ENCODE measurements around the gene RAB11FIP4. TPM values are rescaled to one million over a fixed set of nuclear protein-coding genes. Genes with fewer than 3 reads are reported as not detected.

The RAB11FIP4 gene
- total RNA-seq, 1 donor = 0.72 TPM

DNA sequence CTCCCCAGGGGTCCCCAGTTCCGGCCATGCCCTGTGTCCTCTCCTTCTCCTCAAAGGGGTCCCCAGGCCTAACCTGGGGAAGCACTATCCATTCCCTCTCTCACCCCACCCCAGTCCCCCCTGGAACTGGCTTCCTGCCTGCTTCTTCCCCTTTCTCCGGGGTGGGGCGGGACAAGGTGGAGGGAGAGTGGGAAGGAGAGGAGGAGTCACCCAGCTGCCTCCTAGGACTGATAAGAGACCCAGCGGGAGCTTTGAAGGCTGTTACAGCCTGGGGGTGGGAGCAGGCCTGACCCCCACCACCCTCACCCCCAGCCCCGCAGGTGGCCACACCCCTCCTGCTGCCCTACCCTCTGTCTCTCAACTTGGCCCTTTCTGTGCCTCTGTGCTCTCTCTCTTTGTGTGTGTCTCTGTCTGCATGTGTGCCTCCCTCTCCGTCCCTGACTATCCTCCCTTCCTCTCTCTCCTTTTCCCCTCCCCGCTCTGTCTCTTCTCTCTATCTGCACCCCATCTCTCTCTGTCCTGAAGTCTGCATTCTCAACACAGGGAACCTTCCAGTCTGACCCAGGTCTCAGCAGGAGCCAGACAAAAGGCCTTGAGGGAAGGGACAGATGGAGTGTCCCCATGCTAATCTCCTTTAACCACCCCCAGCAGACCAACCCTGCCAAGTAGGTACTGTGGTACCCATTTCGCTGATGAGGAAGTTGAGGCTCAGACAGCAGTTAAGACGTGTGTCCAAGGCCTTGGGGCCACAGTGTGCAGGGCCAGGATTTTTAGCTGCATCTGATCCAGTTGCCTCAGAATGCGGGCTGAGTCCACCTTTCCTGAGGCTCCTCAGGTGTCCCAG, 66.1 kb downstream of the RAB11FIP4 start:
- Histone ChIP-seq H2AFZ (ENCODE audit: low read length) (no peak overlapping the region), H3K36me3 (ENCODE audit: insufficient read depth, low read length) (no peaks in the 10 kb centered on the region), H3K4me1 (ENCODE audit: insufficient read depth, low read length) (no peaks in the 10 kb centered on the region), H3K9me3 (ENCODE audit: low read depth, low read length) (peaks cover 4% of the 10 kb centered on the region), H3K4me2 (ENCODE audit: insufficient read depth, low read length) (no peak overlapping the region), H3K27me3 (ENCODE audit: insufficient read depth, low read length) (peaks cover 22% of the 10 kb centered on the region), H4K20me1 (ENCODE audit: insufficient read depth, low read length) (no peaks in the 10 kb centered on the region), H3K27ac (ENCODE audit: low read depth, low read length) (no peak overlapping the region), H3K79me2 (ENCODE audit: insufficient read depth, low read length) (no peaks in the 10 kb centered on the region), H3K4me3 (ENCODE audit: insufficient read depth, low read length) (no peak overlapping the region)
- TF ChIP-seq CTCF (IDR thresholded peaks at IDR 0.05; ENCODE audit: extremely low read depth, low read depth, low read length) = no peak
- peak; percentile 50 for DNase-seq (ENCODE audit: insufficient read length, low spot score, missing footprints)

DNA sequence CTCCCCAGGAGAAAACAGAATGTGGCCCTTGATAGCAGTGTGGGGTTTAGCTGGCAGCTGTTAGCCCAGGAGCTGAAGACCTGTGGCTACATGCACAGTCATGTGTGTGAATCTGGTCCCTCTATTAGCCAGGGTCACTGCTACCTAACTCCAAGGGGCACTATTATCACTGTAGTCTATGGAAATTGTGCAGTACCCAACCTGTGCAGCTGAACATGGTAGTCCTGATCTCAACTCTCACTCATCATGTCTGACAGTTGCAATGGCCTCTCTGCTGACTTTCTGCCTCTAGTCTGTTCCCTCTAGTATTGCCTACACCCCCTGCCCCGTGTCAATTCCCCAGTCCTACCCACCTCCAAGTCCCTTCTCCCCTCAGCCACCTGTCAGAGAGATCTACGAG, 67.4 kb downstream of the RAB11FIP4 start:
- Histone ChIP-seq H3K36me3 (ENCODE audit: insufficient read depth, low read length) (no peaks in the 10 kb centered on the region), H2AFZ (ENCODE audit: low read length) (no peak overlapping the region), H3K4me2 (ENCODE audit: insufficient read depth, low read length) (no peak overlapping the region), H3K4me3 (ENCODE audit: insufficient read depth, low read length) (no peak overlapping the region), H3K4me1 (ENCODE audit: insufficient read depth, low read length) (no peaks in the 10 kb centered on the region), H4K20me1 (ENCODE audit: insufficient read depth, low read length) (no peaks in the 10 kb centered on the region), H3K27me3 (ENCODE audit: insufficient read depth, low read length) (peaks cover 22% of the 10 kb centered on the region), H3K79me2 (ENCODE audit: insufficient read depth, low read length) (no peaks in the 10 kb centered on the region), H3K9me3 (ENCODE audit: low read depth, low read length) (peaks cover 4% of the 10 kb centered on the region), H3K27ac (ENCODE audit: low read depth, low read length) (no peak overlapping the region)
- no peak for TF ChIP-seq CTCF (IDR thresholded peaks at IDR 0.05; ENCODE audit: extremely low read depth, low read depth, low read length)
- DNase-seq (ENCODE audit: insufficient read length, low spot score, missing footprints) = peak; percentile 32

DNA sequence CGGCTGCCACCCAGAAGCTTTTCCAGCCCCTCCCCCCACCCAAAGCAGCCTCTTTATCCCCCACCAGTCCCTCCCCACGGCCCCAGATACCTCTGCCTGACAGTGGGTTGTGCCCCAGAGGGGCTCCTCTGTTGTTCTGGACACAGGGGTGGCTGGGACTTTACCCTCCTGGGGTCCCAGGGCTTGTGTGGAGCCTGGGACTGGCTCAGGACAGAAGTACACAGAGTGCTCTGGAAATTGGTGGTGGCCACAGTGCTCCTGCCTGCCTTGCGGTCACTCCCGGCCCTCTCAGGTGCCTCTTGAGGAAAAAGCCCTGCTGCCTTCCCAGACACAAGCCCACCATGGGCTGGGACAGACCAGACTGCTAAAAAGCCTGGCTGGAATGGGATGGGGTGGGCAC, 68.2 kb downstream of the RAB11FIP4 start:
- Histone ChIP-seq H3K27me3 (ENCODE audit: insufficient read depth, low read length) (peaks cover 22% of the 10 kb centered on the region), H3K9me3 (ENCODE audit: low read depth, low read length) (peaks cover 4% of the 10 kb centered on the region), H3K4me3 (ENCODE audit: insufficient read depth, low read length) (no peak overlapping the region), H3K79me2 (ENCODE audit: insufficient read depth, low read length) (no peaks in the 10 kb centered on the region), H3K4me1 (ENCODE audit: insufficient read depth, low read length) (no peaks in the 10 kb centered on the region), H3K36me3 (ENCODE audit: insufficient read depth, low read length) (no peaks in the 10 kb centered on the region), H3K4me2 (ENCODE audit: insufficient read depth, low read length) (no peak overlapping the region), H2AFZ (ENCODE audit: low read length) (no peak overlapping the region), H3K27ac (ENCODE audit: low read depth, low read length) (no peak overlapping the region), H4K20me1 (ENCODE audit: insufficient read depth, low read length) (no peaks in the 10 kb centered on the region)
- TF ChIP-seq CTCF (IDR thresholded peaks at IDR 0.05; ENCODE audit: extremely low read depth, low read depth, low read length) = no peak
- peak; percentile 84 for DNase-seq (ENCODE audit: insufficient read length, low spot score, missing footprints)

DNA sequence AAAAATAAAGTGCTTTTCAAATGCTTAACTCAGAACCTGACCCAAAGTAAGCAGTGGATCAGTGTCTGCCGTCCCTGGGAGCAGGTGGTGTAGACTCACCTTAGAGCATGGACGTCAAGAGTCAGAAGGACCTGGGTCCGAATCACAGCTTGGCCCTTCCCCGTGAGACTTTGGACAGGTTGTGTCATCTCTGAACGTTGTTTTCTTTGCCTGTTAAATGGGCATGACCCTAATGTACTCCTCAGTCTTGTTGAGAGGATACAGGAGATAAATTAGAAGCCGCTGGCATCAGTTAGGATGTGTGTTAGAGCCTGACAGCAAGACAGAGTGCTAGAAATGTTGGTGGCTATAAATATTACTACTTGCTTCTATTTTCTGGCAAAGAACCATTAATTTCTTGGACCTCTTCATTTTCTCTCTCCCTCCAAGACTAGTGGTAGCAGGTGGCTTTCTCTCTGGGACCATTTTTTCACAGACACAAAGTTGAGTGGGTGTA, 68.8 kb downstream of the RAB11FIP4 start:
- Histone ChIP-seq H3K4me3 (ENCODE audit: insufficient read depth, low read length) (no peak overlapping the region), H3K4me2 (ENCODE audit: insufficient read depth, low read length) (no peak overlapping the region), H3K27ac (ENCODE audit: low read depth, low read length) (no peak overlapping the region), H3K27me3 (ENCODE audit: insufficient read depth, low read length) (peaks cover 17% of the 10 kb centered on the region), H3K79me2 (ENCODE audit: insufficient read depth, low read length) (no peaks in the 10 kb centered on the region), H3K36me3 (ENCODE audit: insufficient read depth, low read length) (no peaks in the 10 kb centered on the region), H3K4me1 (ENCODE audit: insufficient read depth, low read length) (no peaks in the 10 kb centered on the region), H2AFZ (ENCODE audit: low read length) (no peak overlapping the region), H3K9me3 (ENCODE audit: low read depth, low read length) (peaks cover 2% of the 10 kb centered on the region), H4K20me1 (ENCODE audit: insufficient read depth, low read length) (no peaks in the 10 kb centered on the region)
- TF ChIP-seq CTCF (IDR thresholded peaks at IDR 0.05; ENCODE audit: extremely low read depth, low read depth, low read length) = no peak
- DNase-seq (ENCODE audit: insufficient read length, low spot score, missing footprints) = peak; percentile 48

Data from osteoblast (primary cell).